ENCODE data around the gene ADRA2A.

ADRA2A gene

GRCh38 chr10:111076682-111077478, at the start of gene ADRA2A:
TSS of gene ADRA2A (plus strand) at chr10:111077029. CDS start at chr10:111077997, 968 bp downstream.
- in situ Hi-C loops (cut with MboI; ENCODE audit: low sequenced_read_pairs) = no loop called here

- in situ Hi-C loops (cut with MboI; ENCODE audit: low sequenced_read_pairs) = no loop called here
Observed at GRCh38 chr10:111030042-111030750, 46.6 kb upstream of the ADRA2A start.

GRCh38 chr10:111034598-111035310, 42.1 kb upstream of the ADRA2A start:
- in situ Hi-C loops (cut with MboI; ENCODE audit: low sequenced_read_pairs) = no loop called here

GRCh38 chr10:111035542-111035941, 41.3 kb upstream of the ADRA2A start:
- in situ Hi-C loops (cut with MboI; ENCODE audit: low sequenced_read_pairs) = no loop called here

GRCh38 chr10:111037858-111038257, 39.0 kb upstream of the ADRA2A start:
- in situ Hi-C loops (cut with MboI; ENCODE audit: low sequenced_read_pairs) = no loop called here

- in situ Hi-C loops (cut with MboI; ENCODE audit: low sequenced_read_pairs) = no loop called here
Observed at GRCh38 chr10:111039522-111039921, 37.3 kb upstream of the ADRA2A start.

- in situ Hi-C loops (cut with MboI; ENCODE audit: low sequenced_read_pairs) = no loop called here
Observed at GRCh38 chr10:111057006-111057405, 19.8 kb upstream of the ADRA2A start.

GRCh38 chr10:111063471-111063870, 13.4 kb upstream of the ADRA2A start:
- in situ Hi-C loops (cut with MboI; ENCODE audit: low sequenced_read_pairs) = no loop called here

GRCh38 chr10:111072232-111072631, 4.6 kb upstream of the ADRA2A start:
- in situ Hi-C loops (cut with MboI; ENCODE audit: low sequenced_read_pairs) = no loop called here

- in situ Hi-C loops (cut with MboI; ENCODE audit: low sequenced_read_pairs) = no loop called here
Observed at GRCh38 chr10:111075577-111076185, 1.1 kb upstream of the ADRA2A start.

- in situ Hi-C loops (cut with MboI; ENCODE audit: low sequenced_read_pairs) = no loop called here
Observed at GRCh38 chr10:111076191-111076681, 593 bp upstream of the ADRA2A start.

GRCh38 chr10:111077479-111077784, 603 bp downstream of the ADRA2A start:
- in situ Hi-C loops (cut with MboI; ENCODE audit: low sequenced_read_pairs) = no loop called here

- in situ Hi-C loops (cut with MboI; ENCODE audit: low sequenced_read_pairs) = no loop called here
Observed at GRCh38 chr10:111077785-111078504, 1.1 kb downstream of the ADRA2A start.

- in situ Hi-C loops (cut with MboI; ENCODE audit: low sequenced_read_pairs) = no loop called here
Observed at GRCh38 chr10:111078505-111079185, 1.8 kb downstream of the ADRA2A start.

- in situ Hi-C loops (cut with MboI; ENCODE audit: low sequenced_read_pairs) = no loop called here
Observed at GRCh38 chr10:111079241-111079760, 2.5 kb downstream of the ADRA2A start.

- in situ Hi-C loops (cut with MboI; ENCODE audit: low sequenced_read_pairs) = no loop called here
Observed at GRCh38 chr10:111079781-111080180, 3.0 kb downstream of the ADRA2A start.

GRCh38 chr10:111080224-111080623, 3.4 kb downstream of the ADRA2A start:
- in situ Hi-C loops (cut with MboI; ENCODE audit: low sequenced_read_pairs) = no loop called here

GRCh38 chr10:111081595-111081994, 4.8 kb downstream of the ADRA2A start:
- in situ Hi-C loops (cut with MboI; ENCODE audit: low sequenced_read_pairs) = no loop called here

- in situ Hi-C loops (cut with MboI; ENCODE audit: low sequenced_read_pairs) = no loop called here
Observed at GRCh38 chr10:111082102-111082975, 5.5 kb downstream of the ADRA2A start.
